PC-9 (cell line): Measurements from ENCODE around the gene RRBP1. TPM values are rescaled to one million over a fixed set of nuclear protein-coding genes. Genes with fewer than 3 reads are reported as not detected.

ENCODE experiments used
- BruUV-seq: library from RNA; stranded (reverse); fragments of 400-500 nt; replicated peaks from 2 replicates; lab custom pipeline; 2021; lab: Mats Ljungman, UMichigan
- CTCF ChIA-PET: fragments of 300-600 bp; sonication (Branson Sonifier 250); formaldehyde crosslinking; loops from one replicate; lab custom pipeline; 2022; ENCODE audit warnings: antibody characterized with exemption; lab: Charles Lee
- POLR2A ChIA-PET: fragments of 300-600 bp; sonication (Branson Sonifier 250); formaldehyde crosslinking; loops from one replicate; lab custom pipeline; 2022; ENCODE audit warnings: antibody characterized with exemption; ENCODE audit not compliant: unreplicated experiment; lab: Charles Lee
- DNase-seq, 2 experiments: peaks; one replicate each; pipeline versions ENCODE4 v3.0.0 to v3.0.0-alpha.2; 2015 to 2022; ENCODE audit warnings: mixed read lengths in 1 of 2
- H2AFZ ChIP-seq: fragments of 200-600 bp; sonication (generic); 2 replicates; pipeline ENCODE4 v1.8.1; 2017; ENCODE audit warnings: antibody characterized with exemption
- H3F3A ChIP-seq: fragments of 200-600 bp; sonication (generic); 2 replicates; pipeline ENCODE4 v1.8.1; 2017; ENCODE audit warnings: antibody characterized with exemption, mild to moderate bottlenecking, low read depth; ENCODE audit not compliant: insufficient read depth
- H3K27ac ChIP-seq: fragments of 200-600 bp; sonication (generic); 2 replicates; pipeline ENCODE4 v1.6.1; 2016; ENCODE audit warnings: mixed run types
- H3K27me3 ChIP-seq: fragments of 200-600 bp; sonication (generic); 2 replicates; pipeline ENCODE4 v1.6.1; 2016; ENCODE audit warnings: low read depth, mixed run types; ENCODE audit not compliant: insufficient read depth
- H3K36me3 ChIP-seq: fragments of 200-600 bp; sonication (generic); 2 replicates; pipeline ENCODE4 v1.6.1; 2016; ENCODE audit warnings: low read depth, mixed run types
- H3K4me1 ChIP-seq: fragments of 200-600 bp; sonication (generic); replicated peaks from 2 replicates; pipeline ENCODE4 v1.6.1; 2016; ENCODE audit warnings: mixed run types; ENCODE audit not compliant: insufficient read depth
- H3K4me2 ChIP-seq: fragments of 200-600 bp; sonication (generic); 2 replicates; pipeline ENCODE4 v1.6.1; 2017; ENCODE audit warnings: mixed run types
- H3K4me3 ChIP-seq: fragments of 200-600 bp; sonication (generic); 2 replicates; pipeline ENCODE4 v1.6.1; 2016; ENCODE audit warnings: mixed run types
- H3K79me2 ChIP-seq: fragments of 200-600 bp; sonication (generic); 2 replicates; pipeline ENCODE4 v1.6.1; 2017; ENCODE audit warnings: low read depth, mixed run types
- H3K9me2 ChIP-seq: fragments of 200-600 bp; sonication (generic); 2 replicates; pipeline ENCODE4 v1.8.1; 2017; ENCODE audit warnings: mild to moderate bottlenecking; ENCODE audit not compliant: insufficient read depth
- H3K9me3 ChIP-seq: fragments of 200-600 bp; sonication (generic); 2 replicates; pipeline ENCODE4 v1.8.1; 2016; ENCODE audit warnings: low read depth; ENCODE audit not compliant: insufficient read depth
- H4K20me1 ChIP-seq: fragments of 200-600 bp; sonication (generic); 2 replicates; pipeline ENCODE4 v1.8.1; 2017; ENCODE audit not compliant: insufficient read depth
- EZH2 ChIP-seq: fragments of 200-600 bp; sonication (generic); IDR thresholded peaks from 2 replicates; pipeline ENCODE4 v1.8.0; 2017; ENCODE audit warnings: antibody characterized with exemption, low read depth
- intact Hi-C: fragments of 100-400 bp; cut with micrococcal nuclease; formaldehyde crosslinking; loops from one replicate; pipeline ENCODE4 v1.10.0; 2022; ENCODE audit not compliant: unreplicated experiment
- total RNA-seq: library from RNA; stranded (reverse); gene quantifications from 2 replicates; pipeline ENCODE4 v1.2.3, GENCODE V29; 2021
- TF ChIP-seq, protein P1 (sequence below): fragments of 200-600 bp; sonication (generic); conservative IDR thresholded peaks from 2 replicates; pipeline ENCODE4 v1.6.1; 2017; ENCODE audit warnings: mixed run types, antibody characterized with exemption, mild to moderate bottlenecking, moderate library complexity

Gene RRBP1
- total RNA-seq, 1 experiment from 2014 or later = 144 TPM

DNA sequence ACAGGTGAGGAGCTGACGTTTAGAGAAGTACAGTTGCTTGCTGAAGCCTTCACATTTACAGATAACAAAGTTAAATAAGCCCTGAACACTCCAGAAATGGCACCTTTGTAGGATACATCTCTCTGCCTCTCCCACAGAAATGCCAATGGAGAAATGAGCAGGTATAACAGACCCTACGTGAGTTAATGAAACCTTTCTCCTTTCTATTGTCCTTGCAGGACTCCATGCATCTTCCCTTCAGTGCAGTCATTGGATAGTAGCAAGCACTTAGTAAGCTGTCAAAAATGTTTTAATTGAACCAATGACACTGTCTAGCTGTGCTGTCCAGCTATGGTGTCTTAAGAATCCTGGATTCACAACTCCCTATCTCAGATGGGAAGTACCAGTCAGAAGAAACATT, 8.1 kb upstream of the RRBP1 start:
- H2AFZ ChIP-seq = no peak overlapping the region

DNA sequence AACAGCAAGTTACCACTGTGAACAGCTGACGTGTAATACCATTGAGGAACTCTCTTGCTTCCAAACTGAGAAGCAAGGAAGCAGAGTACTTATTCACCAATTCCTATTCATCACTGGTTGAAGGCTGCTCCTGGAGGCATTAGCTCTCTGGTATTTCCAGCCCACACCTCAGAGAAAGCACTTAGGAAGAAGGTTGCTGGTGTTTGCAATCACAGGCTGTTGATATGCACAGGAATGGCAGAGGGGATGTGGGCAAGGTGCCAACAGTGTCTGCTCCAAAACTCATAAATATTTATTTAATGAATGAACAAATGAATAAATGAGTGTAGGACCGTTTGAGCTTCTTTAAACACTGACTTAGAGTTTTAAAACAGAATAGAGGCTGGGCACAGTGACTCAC, 6.9 kb upstream of the RRBP1 start:
- intact Hi-C loops = no loop called here
- Histone ChIP-seq H3K4me1 (no peaks in the 10 kb centered on the region), H3K9me2 (no peaks in the 10 kb centered on the region), H4K20me1 (no peaks in the 10 kb centered on the region), H3F3A (no peaks in the 10 kb centered on the region), H3K4me2 (no peak overlapping the region), H3K27ac (no peak overlapping the region), H2AFZ (no peak overlapping the region), H3K4me3 (no peak overlapping the region), H3K36me3 (no peaks in the 10 kb centered on the region), H3K27me3 (peaks cover 41% of the 10 kb centered on the region), H3K9me3 (no peaks in the 10 kb centered on the region), H3K79me2 (no peaks in the 10 kb centered on the region)
- ChIA-PET POLR2A (interaction anchor here (0.5 kb wide), 1 partner anchor 100 kb away, joined by 17 read pairs; no protein-coding TSS in a partner anchor), CTCF (no interaction called here)
- DNase-seq = no peak
- no TSS peak for BruUV-seq
- TF ChIP-seq, protein P1, sequence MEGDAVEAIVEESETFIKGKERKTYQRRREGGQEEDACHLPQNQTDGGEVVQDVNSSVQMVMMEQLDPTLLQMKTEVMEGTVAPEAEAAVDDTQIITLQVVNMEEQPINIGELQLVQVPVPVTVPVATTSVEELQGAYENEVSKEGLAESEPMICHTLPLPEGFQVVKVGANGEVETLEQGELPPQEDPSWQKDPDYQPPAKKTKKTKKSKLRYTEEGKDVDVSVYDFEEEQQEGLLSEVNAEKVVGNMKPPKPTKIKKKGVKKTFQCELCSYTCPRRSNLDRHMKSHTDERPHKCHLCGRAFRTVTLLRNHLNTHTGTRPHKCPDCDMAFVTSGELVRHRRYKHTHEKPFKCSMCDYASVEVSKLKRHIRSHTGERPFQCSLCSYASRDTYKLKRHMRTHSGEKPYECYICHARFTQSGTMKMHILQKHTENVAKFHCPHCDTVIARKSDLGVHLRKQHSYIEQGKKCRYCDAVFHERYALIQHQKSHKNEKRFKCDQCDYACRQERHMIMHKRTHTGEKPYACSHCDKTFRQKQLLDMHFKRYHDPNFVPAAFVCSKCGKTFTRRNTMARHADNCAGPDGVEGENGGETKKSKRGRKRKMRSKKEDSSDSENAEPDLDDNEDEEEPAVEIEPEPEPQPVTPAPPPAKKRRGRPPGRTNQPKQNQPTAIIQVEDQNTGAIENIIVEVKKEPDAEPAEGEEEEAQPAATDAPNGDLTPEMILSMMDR = no peak
- no peak for TF ChIP-seq EZH2

More for the DNA sequence above, 8.1 kb upstream of the RRBP1 start:
- intact Hi-C loops = no loop called here
- BruUV-seq = no TSS peak
- ChIA-PET CTCF (no interaction called here), POLR2A (no interaction called here)
- H3F3A ChIP-seq = no peaks in the 10 kb centered on the region
- H3K27ac ChIP-seq = no peak overlapping the region
- H3K27me3 ChIP-seq = peaks cover 29% of the 10 kb centered on the region
- no peaks in the 10 kb centered on the region for H3K9me2 ChIP-seq
- TF ChIP-seq, protein P1 = no peak
- no peak for TF ChIP-seq EZH2
- no peak for DNase-seq
- H3K4me1 ChIP-seq = no peaks in the 10 kb centered on the region
- H3K79me2 ChIP-seq = no peaks in the 10 kb centered on the region
- H4K20me1 ChIP-seq = no peaks in the 10 kb centered on the region
- H3K9me3 ChIP-seq = no peaks in the 10 kb centered on the region
- no peak overlapping the region for H3K4me2 ChIP-seq
- H3K4me3 ChIP-seq = no peak overlapping the region
- H3K36me3 ChIP-seq = no peaks in the 10 kb centered on the region

DNA sequence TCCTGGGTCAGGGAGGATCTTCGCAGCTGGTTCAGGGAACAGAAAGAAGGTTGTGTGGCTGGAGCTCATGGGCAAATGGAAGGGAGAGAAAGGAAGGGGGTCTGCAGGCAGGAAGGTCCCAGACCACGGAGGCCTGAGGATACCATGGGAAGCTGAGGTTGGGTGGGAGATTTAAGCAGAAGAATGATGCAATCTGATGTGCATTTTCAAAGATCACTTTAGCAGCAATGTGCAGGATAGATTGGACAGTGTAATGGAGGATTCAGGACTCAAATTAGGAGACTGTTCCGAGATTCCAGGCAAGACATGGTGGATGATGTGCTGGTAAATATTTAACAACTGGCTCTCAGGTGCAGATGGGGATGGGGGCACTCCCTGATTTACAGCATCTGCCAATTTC, 5.8 kb upstream of the RRBP1 start:
- Histone ChIP-seq H3K27me3 (peaks cover 49% of the 10 kb centered on the region), H3K4me3 (no peak overlapping the region), H2AFZ (no peak overlapping the region), H3K4me2 (no peak overlapping the region), H3K79me2 (no peaks in the 10 kb centered on the region), H3F3A (no peaks in the 10 kb centered on the region), H4K20me1 (no peaks in the 10 kb centered on the region), H3K27ac (no peak overlapping the region), H3K4me1 (0 out of 2 replicates have a peak, but pooled peaks cover 1% of the 10 kb centered on the region), H3K36me3 (no peaks in the 10 kb centered on the region), H3K9me2 (no peaks in the 10 kb centered on the region), H3K9me3 (no peaks in the 10 kb centered on the region)
- no peak for TF ChIP-seq EZH2
- TF ChIP-seq, protein P1 = no peak
- POLR2A ChIA-PET = no interaction called here
- no TSS peak for BruUV-seq
- CTCF ChIA-PET = no interaction called here
- intact Hi-C loops = no loop called here
- DNase-seq = no peak
